ENCODE results near the gene JCHAIN. TPM values are rescaled to one million over a fixed set of nuclear protein-coding genes. Genes with fewer than 3 reads are reported as not detected.

Gene JCHAIN
- total and polyA plus RNA-seq, 2 of the 4 experiments (the other 2 are of a cell fraction): 0.72 to 0.86 TPM

DNA sequence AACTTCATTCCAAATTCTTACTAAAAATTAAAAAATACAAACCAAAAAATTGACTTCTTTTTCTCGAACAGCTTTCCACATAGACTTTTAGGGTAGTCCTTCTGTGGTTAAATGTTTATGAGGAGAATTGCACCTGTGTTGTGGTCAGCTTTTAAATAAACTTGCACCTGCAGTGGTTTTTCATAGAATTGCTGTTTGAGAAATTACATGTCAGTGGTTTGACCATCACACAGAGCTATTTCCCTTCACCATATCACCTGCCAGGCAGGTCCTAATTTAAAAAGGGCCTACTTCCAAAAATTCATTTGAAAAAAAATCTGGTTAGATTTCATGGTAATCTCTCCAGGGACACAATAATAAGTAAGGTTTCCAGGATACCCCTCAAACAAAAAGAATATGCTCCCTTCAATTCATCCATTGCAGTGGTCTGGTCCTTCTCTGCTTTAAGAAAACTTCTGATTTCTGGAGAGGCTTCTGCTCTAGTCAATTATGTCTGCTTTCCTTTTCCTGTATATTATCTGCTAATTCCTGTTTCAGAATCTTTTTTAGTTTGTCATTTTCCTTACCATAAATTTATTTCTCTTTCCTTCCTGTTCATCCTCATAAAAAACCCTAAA is 12.2 kb upstream of the JCHAIN start:
- H3K27ac ChIP-seq (ENCODE audit: insufficient read depth, low read length): no peak overlapping the region
- no peaks in the 10 kb centered on the region for H3K4me1 ChIP-seq (ENCODE audit: control insufficient read depth, insufficient read depth, low read length)
- 100% methylated on average over 1 of the region's 1 CpG; no CpG with 5 or more reads in 1 of the 2 experiments for WGBS, 2 experiments (ENCODE audit: extremely low coverage in 2 of 2, insufficient read length in 1 of 2)
- no peaks in the 10 kb centered on the region for H3K79me1 ChIP-seq (ENCODE audit: low read depth in 1 of 2, low read length in 2 of 2)
- no peak overlapping the region for H2AK5ac ChIP-seq (ENCODE audit: low read depth, low read length)
- H4K8ac ChIP-seq (ENCODE audit: low read depth in 2 of 2, low read length in 2 of 2): no peak overlapping the region
- TF ChIP-seq RAD21 (IDR thresholded peaks at IDR 0.05; ENCODE audit: low read length) (no peak), FOS (IDR thresholded peaks at IDR 0.05; ENCODE audit: low read depth, low read length) (no peak), CEBPB (IDR thresholded peaks at IDR 0.05; ENCODE audit: low read depth, low read length) (no peak), RFX5 (IDR thresholded peaks at IDR 0.05; ENCODE audit: low read depth, low read length) (no peak), MAFK (IDR thresholded peaks at IDR 0.05; ENCODE audit: low read depth, low read length) (no peak), NFE2L2 (IDR thresholded peaks at IDR 0.05; ENCODE audit: low read depth, low read length) (no peak), SMC3 (IDR thresholded peaks at IDR 0.05; ENCODE audit: low read depth, low read length) (no peak), MAZ (IDR thresholded peaks at IDR 0.05; ENCODE audit: borderline replicate concordance, low read depth, low read length) (no peak), CHD1 (IDR thresholded peaks at IDR 0.05; ENCODE audit: low read depth, low read length) (no peak), POLR2A (IDR thresholded peaks at IDR 0.05; ENCODE audit: low read depth, low read length) (no peak), RCOR1 (IDR thresholded peaks at IDR 0.05; ENCODE audit: insufficient replicate concordance, low read length) (no peak), BHLHE40 (IDR thresholded peaks at IDR 0.05; ENCODE audit: low read depth, low read length) (no peak)
- TF ChIP-seq, protein P1, sequence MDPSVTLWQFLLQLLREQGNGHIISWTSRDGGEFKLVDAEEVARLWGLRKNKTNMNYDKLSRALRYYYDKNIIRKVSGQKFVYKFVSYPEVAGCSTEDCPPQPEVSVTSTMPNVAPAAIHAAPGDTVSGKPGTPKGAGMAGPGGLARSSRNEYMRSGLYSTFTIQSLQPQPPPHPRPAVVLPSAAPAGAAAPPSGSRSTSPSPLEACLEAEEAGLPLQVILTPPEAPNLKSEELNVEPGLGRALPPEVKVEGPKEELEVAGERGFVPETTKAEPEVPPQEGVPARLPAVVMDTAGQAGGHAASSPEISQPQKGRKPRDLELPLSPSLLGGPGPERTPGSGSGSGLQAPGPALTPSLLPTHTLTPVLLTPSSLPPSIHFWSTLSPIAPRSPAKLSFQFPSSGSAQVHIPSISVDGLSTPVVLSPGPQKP (IDR thresholded peaks at IDR 0.05; ENCODE audit: borderline replicate concordance, low read depth, low read length): no peak
- TF ChIP-seq, protein P2, sequence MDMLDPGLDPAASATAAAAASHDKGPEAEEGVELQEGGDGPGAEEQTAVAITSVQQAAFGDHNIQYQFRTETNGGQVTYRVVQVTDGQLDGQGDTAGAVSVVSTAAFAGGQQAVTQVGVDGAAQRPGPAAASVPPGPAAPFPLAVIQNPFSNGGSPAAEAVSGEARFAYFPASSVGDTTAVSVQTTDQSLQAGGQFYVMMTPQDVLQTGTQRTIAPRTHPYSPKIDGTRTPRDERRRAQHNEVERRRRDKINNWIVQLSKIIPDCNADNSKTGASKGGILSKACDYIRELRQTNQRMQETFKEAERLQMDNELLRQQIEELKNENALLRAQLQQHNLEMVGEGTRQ (IDR thresholded peaks at IDR 0.05; ENCODE audit: low read depth, low read length): no peak
- H4K5ac ChIP-seq (ENCODE audit: low read depth, low read length): no peak overlapping the region
- no peak overlapping the region for H2BK120ac ChIP-seq (ENCODE audit: low read depth, low read length)
- dilution Hi-C loops (cut with HindIII; ENCODE audit: low sequenced_read_pairs, unreplicated experiment): no loop called here
- no peak overlapping the region for H3K23ac ChIP-seq (ENCODE audit: low read depth, low read length)
- ChIA-PET POLR2A (ENCODE audit: unreplicated experiment) (interaction anchor here (0.6 kb wide), 1 partner anchor 9 kb away, joined by 4 read pairs; no protein-coding TSS in a partner anchor), CTCF (interaction anchor here (0.7 to 0.8 kb wide), 3 partner anchors 9 to 471 kb away, joined by 3 to 4 read pairs (median 3); no protein-coding TSS in a partner anchor)
- DNase-seq (no peak), ATAC-seq (ENCODE audit: low read depth) (no peak)
- no peak overlapping the region for H2BK15ac ChIP-seq (ENCODE audit: low read depth, low read length)
- H2AFZ ChIP-seq (replicated peaks; ENCODE audit: low read length, poor library complexity): no peak overlapping the region
- 0 out of 2 replicates have a peak, but pooled peaks cover 2% of the 10 kb centered on the region for H3K9me1 ChIP-seq (ENCODE audit: insufficient read depth, low read length)
- no peak overlapping the region for H3K56ac ChIP-seq (ENCODE audit: extremely low read depth, insufficient read depth, low read length)
- H3K9ac ChIP-seq (ENCODE audit: low read depth, low read length): no peak overlapping the region
- no peak overlapping the region for H4K91ac ChIP-seq (ENCODE audit: insufficient read depth, low read depth, low read length)
- H3K4ac ChIP-seq (ENCODE audit: low read depth, low read length): no peak overlapping the region
- no peaks in the 10 kb centered on the region for H3K9me3 ChIP-seq (ENCODE audit: control insufficient read depth, insufficient read depth, low read length)
- no peaks in the 10 kb centered on the region; the same call in 1 of the 2 replicates for H3K27me3 ChIP-seq (ENCODE audit: control insufficient read depth, insufficient read depth, low read length)
- no peak overlapping the region for H2BK20ac ChIP-seq (ENCODE audit: low read depth, low read length)
- BruUV-seq (replicated peaks): no TSS peak
- no peak overlapping the region for H3K4me2 ChIP-seq (ENCODE audit: low read depth, low read length)
- no peak overlapping the region for H3K18ac ChIP-seq (ENCODE audit: low read depth, low read length)
- no peak overlapping the region for H3K14ac ChIP-seq (replicated peaks; ENCODE audit: low read depth, low read length)
- in situ Hi-C loops (cut with MboI; ENCODE audit: low sequenced_read_pairs): no loop called here
- H3K4me3 ChIP-seq (ENCODE audit: insufficient read depth, low read depth, low read length): no peak overlapping the region
- H2AK9ac ChIP-seq (replicated peaks; ENCODE audit: low read depth, low read length, poor library complexity): no peak overlapping the region
- H3K36me3 ChIP-seq (ENCODE audit: control insufficient read depth, insufficient read depth, low read length): no peaks in the 10 kb centered on the region
- no peak overlapping the region for H2BK5ac ChIP-seq (ENCODE audit: low read depth, low read length, poor library complexity, severe bottlenecking)
- no peaks in the 10 kb centered on the region for H4K20me1 ChIP-seq (ENCODE audit: insufficient read depth, low read length)
- intact Hi-C loops (cut with micrococcal nuclease): no loop called here

Data from IMR-90 (cell line).